Measurements from ENCODE around the gene THSD7A. TPM values are rescaled to one million over a fixed set of nuclear protein-coding genes. Genes with fewer than 3 reads are reported as not detected.

THSD7A gene
- total RNA-seq, 3 donors from 2014 or later (not counting 1 experiment from before 2014, with no cell fraction given), result 0.29 to 8.6 TPM; not detected in 1

DNA sequence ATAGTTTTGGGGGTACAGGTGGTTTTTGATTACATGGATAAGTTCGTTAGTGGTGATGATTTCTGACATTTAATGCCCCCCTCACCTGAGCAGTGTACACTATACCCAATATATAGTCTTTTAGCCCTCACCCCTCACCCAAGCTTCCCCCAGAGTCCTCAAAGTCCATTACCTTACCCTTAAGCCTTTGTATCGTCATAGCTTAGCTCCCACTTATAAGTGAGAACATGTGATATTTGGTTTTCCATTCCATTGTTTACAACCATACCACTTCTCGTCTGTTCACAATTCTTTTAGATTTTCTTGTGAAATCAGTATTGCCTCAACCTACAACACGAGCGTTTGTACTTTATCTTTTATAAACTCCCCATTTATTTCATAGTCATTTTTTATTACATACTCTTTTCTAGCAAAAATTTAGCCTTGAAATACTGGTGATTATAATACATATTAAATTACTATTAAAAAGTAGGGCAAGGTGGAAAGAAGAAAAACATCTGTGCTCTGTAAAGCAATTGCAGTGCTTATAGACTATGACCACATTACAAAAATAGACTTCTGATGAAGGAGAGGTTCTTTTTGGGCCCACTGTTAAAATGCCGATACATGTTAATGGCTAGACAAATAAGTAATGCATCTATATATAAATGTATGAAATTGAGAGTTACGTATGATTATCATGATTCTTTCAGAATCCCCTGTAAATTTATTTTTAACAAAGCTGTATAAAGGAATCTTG, 164.8 kb downstream of the THSD7A start:
- no peaks in the 10 kb centered on the region for H3K27me3 Mint-ChIP-seq (ENCODE audit: low read depth in 2 of 2)
- H3K9me3 Mint-ChIP-seq, result peaks cover 0 to 11% of the 10 kb centered on the region in 2 donors
- Histone ChIP-seq H3K36me3 (ENCODE audit: control insufficient read depth, insufficient read depth, low read length) (no peaks in the 10 kb centered on the region), H3K4me1 (ENCODE audit: control insufficient read depth, insufficient read depth, low read length) (no peaks in the 10 kb centered on the region), H3K27me3 (ENCODE audit: control insufficient read depth, insufficient read depth, low read length) (no peaks in the 10 kb centered on the region), H3K9me3 (ENCODE audit: control insufficient read depth, insufficient read depth, low read length) (no peaks in the 10 kb centered on the region), H3K27ac (ENCODE audit: low read length) (no peak overlapping the region), H3K4me3 (ENCODE audit: low read length) (no peak overlapping the region)
- no peak overlapping the region for H3K27ac Mint-ChIP-seq
- no peaks in the 10 kb centered on the region for H3K36me3 Mint-ChIP-seq
- ATAC-seq (no peak), DNase-seq (no peak)
- 97% methylated on average over 4 of the region's 7 CpGs for WGBS (ENCODE audit: insufficient coverage)
- H3K4me1 Mint-ChIP-seq, result no peaks in the 10 kb centered on the region
- TF ChIP-seq, protein P1, sequence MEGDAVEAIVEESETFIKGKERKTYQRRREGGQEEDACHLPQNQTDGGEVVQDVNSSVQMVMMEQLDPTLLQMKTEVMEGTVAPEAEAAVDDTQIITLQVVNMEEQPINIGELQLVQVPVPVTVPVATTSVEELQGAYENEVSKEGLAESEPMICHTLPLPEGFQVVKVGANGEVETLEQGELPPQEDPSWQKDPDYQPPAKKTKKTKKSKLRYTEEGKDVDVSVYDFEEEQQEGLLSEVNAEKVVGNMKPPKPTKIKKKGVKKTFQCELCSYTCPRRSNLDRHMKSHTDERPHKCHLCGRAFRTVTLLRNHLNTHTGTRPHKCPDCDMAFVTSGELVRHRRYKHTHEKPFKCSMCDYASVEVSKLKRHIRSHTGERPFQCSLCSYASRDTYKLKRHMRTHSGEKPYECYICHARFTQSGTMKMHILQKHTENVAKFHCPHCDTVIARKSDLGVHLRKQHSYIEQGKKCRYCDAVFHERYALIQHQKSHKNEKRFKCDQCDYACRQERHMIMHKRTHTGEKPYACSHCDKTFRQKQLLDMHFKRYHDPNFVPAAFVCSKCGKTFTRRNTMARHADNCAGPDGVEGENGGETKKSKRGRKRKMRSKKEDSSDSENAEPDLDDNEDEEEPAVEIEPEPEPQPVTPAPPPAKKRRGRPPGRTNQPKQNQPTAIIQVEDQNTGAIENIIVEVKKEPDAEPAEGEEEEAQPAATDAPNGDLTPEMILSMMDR (IDR thresholded peaks at IDR 0.05), result no peak
- H3K4me3 Mint-ChIP-seq, result no peak overlapping the region
- intact Hi-C loops (cut with micrococcal nuclease), result no loop called here

DNA sequence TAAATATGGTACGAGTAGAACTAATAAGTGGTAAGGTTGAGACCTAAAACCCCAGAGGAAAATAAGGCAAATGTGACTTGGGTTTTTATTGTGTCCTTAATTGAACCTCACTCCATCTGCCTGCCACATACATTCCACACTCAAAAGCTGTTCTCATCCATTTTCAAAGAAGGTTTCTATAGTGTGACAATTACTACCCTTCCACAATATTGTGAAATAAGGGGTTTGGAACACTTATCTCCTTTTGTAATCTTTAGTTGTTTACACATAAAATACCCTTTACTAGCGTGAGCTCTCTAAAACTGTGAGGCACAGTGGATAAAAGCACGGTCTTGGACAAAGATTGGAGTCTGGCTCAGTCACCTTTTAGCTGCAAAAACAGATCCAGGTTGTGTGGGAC, 166.6 kb downstream of the THSD7A start:
- Histone ChIP-seq H3K27me3 (ENCODE audit: control insufficient read depth, insufficient read depth, low read length) (no peaks in the 10 kb centered on the region), H3K4me3 (ENCODE audit: low read length) (no peak overlapping the region), H3K4me1 (ENCODE audit: control insufficient read depth, insufficient read depth, low read length) (no peaks in the 10 kb centered on the region), H3K9me3 (ENCODE audit: control insufficient read depth, insufficient read depth, low read length) (no peaks in the 10 kb centered on the region), H3K27ac (ENCODE audit: low read length) (no peak overlapping the region), H3K36me3 (ENCODE audit: control insufficient read depth, insufficient read depth, low read length) (no peaks in the 10 kb centered on the region)
- intact Hi-C loops (cut with micrococcal nuclease), result no loop called here
- DNase-seq (no peak), ATAC-seq (no peak)
- H3K4me1 Mint-ChIP-seq, result no peaks in the 10 kb centered on the region
- H3K9me3 Mint-ChIP-seq, result peaks cover 4 to 15% of the 10 kb centered on the region in 2 donors
- TF ChIP-seq, protein P1 (IDR thresholded peaks at IDR 0.05), result no peak
- no peak overlapping the region for H3K4me3 Mint-ChIP-seq
- no peak overlapping the region for H3K27ac Mint-ChIP-seq
- H3K36me3 Mint-ChIP-seq, result peaks cover 7% of the 10 kb centered on the region
- H3K27me3 Mint-ChIP-seq (ENCODE audit: low read depth in 2 of 2), result no peaks in the 10 kb centered on the region
- WGBS (ENCODE audit: insufficient coverage), result 87% methylated on average over 2 of the region's 3 CpGs

DNA sequence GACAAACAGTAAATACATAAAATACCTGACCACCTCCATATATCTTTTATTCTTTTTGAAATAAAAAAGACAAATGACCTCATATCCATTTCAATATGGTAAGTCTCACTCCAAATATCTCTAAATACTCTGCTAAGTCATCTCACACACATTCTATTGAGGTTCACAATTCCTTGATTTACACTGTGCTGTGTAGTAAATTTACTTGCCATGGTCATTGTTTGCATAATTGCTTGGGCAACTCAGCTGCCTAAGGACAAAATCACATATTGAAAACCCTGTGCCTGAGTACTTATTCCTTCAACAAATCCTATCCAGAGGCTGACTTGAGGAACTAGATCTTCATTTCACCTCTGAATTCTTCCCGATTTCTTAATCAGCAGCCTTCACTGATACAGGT, 176.4 kb downstream of the THSD7A start:
- H3K27ac Mint-ChIP-seq, result no peak overlapping the region
- no peak for DNase-seq
- Histone ChIP-seq H3K36me3 (ENCODE audit: control insufficient read depth, insufficient read depth, low read length) (no peaks in the 10 kb centered on the region), H3K4me3 (ENCODE audit: low read length) (no peak overlapping the region), H3K4me1 (ENCODE audit: control insufficient read depth, insufficient read depth, low read length) (no peaks in the 10 kb centered on the region), H3K9me3 (ENCODE audit: control insufficient read depth, insufficient read depth, low read length) (no peaks in the 10 kb centered on the region), H3K27me3 (ENCODE audit: control insufficient read depth, insufficient read depth, low read length) (no peaks in the 10 kb centered on the region), H3K27ac (ENCODE audit: low read length) (no peak overlapping the region)
- ATAC-seq, result no peak
- intact Hi-C loops (cut with micrococcal nuclease), result no loop called here
- peaks cover 8 to 12% of the 10 kb centered on the region in 2 donors for H3K9me3 Mint-ChIP-seq
- no peaks in the 10 kb centered on the region for H3K4me1 Mint-ChIP-seq
- TF ChIP-seq, protein P1 (IDR thresholded peaks at IDR 0.05), result no peak
- peaks cover 1% of the 10 kb centered on the region for H3K36me3 Mint-ChIP-seq
- WGBS (ENCODE audit: insufficient coverage), result 90% methylated on average over 1 of the region's 1 CpG
- no peak overlapping the region for H3K4me3 Mint-ChIP-seq
- no peaks in the 10 kb centered on the region for H3K27me3 Mint-ChIP-seq (ENCODE audit: low read depth in 2 of 2)

DNA sequence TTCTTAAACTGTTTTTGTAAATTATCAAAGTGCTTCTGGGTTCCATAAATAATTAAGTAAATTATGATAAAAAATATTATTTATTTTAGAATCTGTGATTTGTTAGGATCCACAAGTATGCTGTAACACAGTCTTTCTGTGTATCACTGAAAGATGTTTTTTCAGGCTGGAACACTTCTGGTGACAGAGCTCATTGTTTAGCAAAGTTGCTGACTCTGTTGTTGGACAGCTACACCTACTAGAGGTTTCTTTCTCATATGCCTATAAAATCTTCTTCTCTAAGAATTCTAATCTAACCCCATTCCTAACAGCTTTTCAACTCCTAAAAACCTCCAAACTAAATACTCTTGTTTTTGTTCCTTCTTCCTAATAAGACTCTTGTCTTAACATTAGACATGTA, 176.8 kb downstream of the THSD7A start:
- Mint-ChIP-seq H3K4me3 (no peak overlapping the region), H3K36me3 (peaks cover 3% of the 10 kb centered on the region), H3K27ac (no peak overlapping the region), H3K4me1 (no peaks in the 10 kb centered on the region), H3K9me3 (peaks cover 9 to 14% of the 10 kb centered on the region in 2 donors), H3K27me3 (ENCODE audit: low read depth in 2 of 2) (no peaks in the 10 kb centered on the region)
- H3K4me3 ChIP-seq (ENCODE audit: low read length), result no peak overlapping the region
- TF ChIP-seq, protein P1 (IDR thresholded peaks at IDR 0.05), result no peak
- no peak for ATAC-seq
- no peaks in the 10 kb centered on the region for H3K4me1 ChIP-seq (ENCODE audit: control insufficient read depth, insufficient read depth, low read length)
- H3K27ac ChIP-seq (ENCODE audit: low read length), result no peak overlapping the region
- no peak for DNase-seq
- no peaks in the 10 kb centered on the region for H3K36me3 ChIP-seq (ENCODE audit: control insufficient read depth, insufficient read depth, low read length)
- no peaks in the 10 kb centered on the region for H3K9me3 ChIP-seq (ENCODE audit: control insufficient read depth, insufficient read depth, low read length)
- H3K27me3 ChIP-seq (ENCODE audit: control insufficient read depth, insufficient read depth, low read length), result no peaks in the 10 kb centered on the region
- intact Hi-C loops (cut with micrococcal nuclease), result no loop called here

All from natural killer cell (primary cell).